Cardiac fibroblast (primary cell): ENCODE measurements around the gene NKD1.
A peak's percentile ranks its signal among the peaks of the same experiment; 100 is the strongest.

Experiments used
- DNase-seq, 2 donors: peaks; one replicate each; pipeline versions ENCODE4 v3.0.0 to v3.0.0-alpha.2; 2010; ENCODE audit warnings: low read depth in 2 of 2
- H3K4me3 ChIP-seq, 2 donors: replicated peaks in 1 of 2; 1 replicate in 1 of 2; 2 replicates in 1 of 2; pipeline ENCODE4 v1.5.1; 2011; ENCODE audit warnings: low read depth in 2 of 2, low read length in 2 of 2, mild to moderate bottlenecking in 2 of 2, moderate library complexity in 1 of 2
- TF ChIP-seq, protein P1 (sequence below): IDR thresholded peaks from one replicate; pipeline ENCODE4 v1.5.1; 2011; ENCODE audit warnings: low read depth, mild to moderate bottlenecking, low read length, inconsistent platforms

Gene NKD1

DNA sequence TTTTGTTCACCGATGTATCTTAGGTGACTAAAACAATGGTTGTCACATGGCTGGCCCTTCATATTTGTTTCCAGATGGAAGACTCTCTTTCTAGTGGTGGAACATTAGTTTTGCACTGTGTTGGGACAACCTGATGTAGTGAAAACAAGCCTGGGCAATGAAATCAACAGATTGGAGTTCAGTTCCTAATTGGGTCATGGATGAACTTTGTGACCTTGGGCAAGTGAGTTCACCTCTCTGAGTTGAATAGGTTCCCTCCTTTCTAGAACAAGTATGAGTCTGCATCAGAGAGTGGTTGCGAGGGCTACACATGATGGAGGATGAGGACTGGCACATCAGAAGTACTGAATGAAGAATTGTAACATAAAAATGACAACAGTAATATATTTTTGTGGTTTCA, 2.1 kb upstream of the NKD1 start:
- no peak for DNase-seq
- H3K4me3 ChIP-seq = no peak overlapping the region
- TF ChIP-seq, protein P1, sequence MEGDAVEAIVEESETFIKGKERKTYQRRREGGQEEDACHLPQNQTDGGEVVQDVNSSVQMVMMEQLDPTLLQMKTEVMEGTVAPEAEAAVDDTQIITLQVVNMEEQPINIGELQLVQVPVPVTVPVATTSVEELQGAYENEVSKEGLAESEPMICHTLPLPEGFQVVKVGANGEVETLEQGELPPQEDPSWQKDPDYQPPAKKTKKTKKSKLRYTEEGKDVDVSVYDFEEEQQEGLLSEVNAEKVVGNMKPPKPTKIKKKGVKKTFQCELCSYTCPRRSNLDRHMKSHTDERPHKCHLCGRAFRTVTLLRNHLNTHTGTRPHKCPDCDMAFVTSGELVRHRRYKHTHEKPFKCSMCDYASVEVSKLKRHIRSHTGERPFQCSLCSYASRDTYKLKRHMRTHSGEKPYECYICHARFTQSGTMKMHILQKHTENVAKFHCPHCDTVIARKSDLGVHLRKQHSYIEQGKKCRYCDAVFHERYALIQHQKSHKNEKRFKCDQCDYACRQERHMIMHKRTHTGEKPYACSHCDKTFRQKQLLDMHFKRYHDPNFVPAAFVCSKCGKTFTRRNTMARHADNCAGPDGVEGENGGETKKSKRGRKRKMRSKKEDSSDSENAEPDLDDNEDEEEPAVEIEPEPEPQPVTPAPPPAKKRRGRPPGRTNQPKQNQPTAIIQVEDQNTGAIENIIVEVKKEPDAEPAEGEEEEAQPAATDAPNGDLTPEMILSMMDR = no peak

DNA sequence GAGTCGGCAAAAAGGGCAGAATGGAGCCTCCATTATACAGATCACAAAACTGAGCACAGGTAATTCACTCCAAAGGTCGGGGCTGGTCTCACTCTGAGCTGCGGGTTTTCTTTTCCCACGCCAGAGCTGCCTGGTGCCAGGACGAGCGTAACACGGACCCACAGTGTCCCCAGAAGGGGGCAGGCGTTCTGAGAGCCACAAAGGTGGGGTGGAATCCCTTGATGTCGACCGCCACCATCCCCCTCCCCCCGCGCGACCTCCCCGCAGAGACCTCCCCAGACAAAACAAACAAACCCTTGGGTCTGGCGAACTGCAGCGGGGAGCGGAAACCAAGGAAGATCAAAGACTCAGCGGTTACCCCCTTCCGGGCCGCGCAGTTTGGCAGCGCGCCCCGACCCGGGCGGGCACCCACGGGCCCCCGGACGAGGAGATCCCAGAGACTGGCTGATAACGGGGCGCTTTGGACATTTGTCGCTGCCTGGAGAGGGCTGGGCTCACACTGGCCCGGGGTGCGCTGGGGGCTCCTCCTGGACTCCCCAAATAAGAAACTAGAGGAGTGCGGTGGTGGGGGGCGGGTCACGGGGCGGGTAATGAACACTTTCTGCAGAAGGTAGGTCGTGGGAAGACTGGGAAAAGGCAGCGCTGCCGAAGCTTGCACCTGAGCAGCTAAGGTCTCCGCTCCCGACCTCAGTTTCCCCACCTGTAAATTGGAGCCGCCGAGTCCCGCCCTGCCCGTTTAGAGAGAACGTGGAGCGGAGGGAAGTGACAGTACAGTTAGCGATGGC, 664 bp upstream of the NKD1 start:
- peak in 1 of 2 donors; percentile 1 for DNase-seq
- H3K4me3 ChIP-seq = peak overlapping the region; percentile 55 to 63
- TF ChIP-seq, protein P1 = no peak

DNA sequence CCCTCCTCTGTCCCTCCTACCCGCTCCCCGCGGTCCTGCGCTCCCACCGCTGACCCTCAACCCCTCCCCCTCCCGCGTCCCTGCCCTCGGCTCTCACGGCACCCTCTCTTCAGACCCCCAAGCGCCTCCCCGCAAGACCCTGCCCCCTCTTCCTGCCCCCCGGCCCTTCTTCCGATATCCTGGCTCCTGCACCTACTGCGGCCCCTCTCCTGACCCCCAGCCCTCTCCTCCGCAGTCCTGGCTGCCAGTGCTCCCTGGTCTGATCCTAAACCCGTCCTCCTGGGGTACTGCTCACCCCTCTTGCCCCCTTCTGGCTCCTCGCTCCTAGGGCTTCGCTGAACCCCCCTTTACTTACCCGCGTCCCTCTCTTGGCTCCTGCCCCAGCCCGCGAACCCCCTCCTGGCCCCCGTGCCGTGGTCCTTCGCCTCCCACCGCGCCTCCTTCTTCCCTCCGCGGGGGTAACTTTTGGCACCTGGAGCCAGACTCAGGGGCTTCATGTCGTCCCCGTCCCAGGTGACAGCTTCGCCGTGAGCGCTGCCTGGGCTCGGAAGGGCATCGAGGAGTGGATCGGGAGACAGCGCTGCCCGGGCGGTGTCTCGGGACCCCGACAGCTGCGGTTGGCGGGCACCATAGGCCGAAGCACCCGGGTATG, 839 bp downstream of the NKD1 start:
- H3K4me3 ChIP-seq = peak overlapping the region; percentile 25 to 36
- DNase-seq = no peak
- TF ChIP-seq, protein P1 = no peak

DNA sequence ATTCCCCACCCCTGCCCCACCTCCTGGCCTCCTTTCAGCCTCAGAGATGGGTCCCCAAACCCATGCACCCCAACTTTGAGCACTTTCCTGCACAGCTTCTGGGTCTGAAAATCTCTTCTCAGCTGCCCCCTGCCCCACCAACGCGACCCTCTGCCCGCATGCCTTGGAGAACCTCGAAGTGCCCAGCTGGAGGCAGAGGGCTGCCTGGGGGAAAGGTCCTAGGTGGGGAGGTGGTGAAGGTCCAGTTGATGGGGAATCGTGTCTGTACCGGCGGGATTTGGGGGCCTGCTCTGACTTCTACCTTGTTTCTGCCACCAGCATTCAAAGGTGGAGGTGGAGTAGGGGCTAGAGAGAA, 1.3 kb downstream of the NKD1 start:
- no peak overlapping the region for H3K4me3 ChIP-seq
- no peak for DNase-seq
- TF ChIP-seq, protein P1 = no peak

DNA sequence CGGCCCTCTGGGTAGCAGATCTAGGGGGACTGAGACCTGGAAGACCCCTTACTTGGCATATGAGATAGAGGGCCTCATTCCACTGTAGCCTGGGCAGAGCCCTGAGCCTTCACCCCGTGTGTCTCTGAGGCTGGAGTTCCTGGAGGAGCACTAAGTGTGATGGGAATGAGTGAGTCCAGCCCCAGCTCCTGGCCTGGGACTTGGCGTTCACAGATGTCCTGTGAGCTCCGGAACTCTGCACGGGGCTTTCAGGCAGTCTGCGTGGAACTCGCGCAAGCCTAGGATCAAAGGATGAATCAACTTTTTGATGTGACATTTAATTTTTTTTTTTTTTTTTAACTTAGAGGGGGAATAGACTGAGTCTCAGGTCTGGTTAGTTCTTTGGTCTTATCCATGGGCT, 1.8 kb downstream of the NKD1 start:
- DNase-seq = no peak

DNA sequence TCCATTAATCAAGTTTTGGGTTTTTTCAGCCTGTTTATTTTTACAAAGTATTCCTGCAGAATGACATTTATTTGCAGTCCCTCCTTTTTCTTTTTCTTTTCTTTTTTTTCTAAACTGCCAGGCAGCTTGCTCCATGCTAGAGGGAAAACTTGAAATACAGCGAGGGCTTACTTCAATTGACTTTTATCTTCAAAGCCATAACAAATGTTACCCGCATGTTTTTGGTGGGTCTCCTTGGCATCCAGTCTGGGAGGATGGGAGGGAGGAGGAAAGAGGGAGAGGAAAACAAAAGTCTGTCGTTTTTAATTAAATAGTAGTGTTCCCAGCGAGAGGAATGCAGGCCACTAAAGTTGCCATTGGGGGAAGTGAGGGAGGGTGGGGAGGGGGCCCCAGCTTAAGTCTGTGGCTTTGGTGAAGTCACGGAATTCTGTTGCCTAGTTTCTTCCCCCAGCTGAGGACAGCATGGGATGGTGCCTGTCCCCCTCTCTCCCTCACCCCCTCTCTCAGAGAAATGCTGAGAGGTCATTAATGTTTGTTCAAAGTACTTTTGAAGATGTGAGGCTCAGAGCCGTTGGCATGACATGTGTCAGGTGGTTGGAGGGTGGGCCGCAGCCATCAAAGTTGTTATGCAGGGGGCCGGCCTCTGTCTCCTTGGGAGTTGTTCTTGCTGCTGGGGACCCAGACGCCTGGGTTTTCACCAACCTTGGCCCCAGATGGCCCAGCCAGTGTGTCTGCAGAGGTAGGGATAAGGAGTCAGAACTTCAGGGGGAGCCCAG, 2.9 kb downstream of the NKD1 start:
- no peak overlapping the region for H3K4me3 ChIP-seq
- DNase-seq = no peak
- TF ChIP-seq, protein P1 = no peak

More for the DNA sequence above, 1.8 kb downstream of the NKD1 start:
- TF ChIP-seq, protein P1 = no peak
- H3K4me3 ChIP-seq = no peak overlapping the region
